ENCODE results near the gene MTHFD1L.
A peak's percentile ranks its signal among the peaks of the same experiment; 100 is the strongest.
"Not testable (repeated sequence)": the region's sequence is repeated elsewhere in the genome, so short reads cannot be mapped to it uniquely, and the experiment has no call there.

Gene MTHFD1L

GRCh38 chr6:151123641-151124040 lies 258.1 kb downstream of the MTHFD1L start:
- not testable (repeated sequence) for DNase-seq (ENCODE audit: low read depth, low spot score)

DNA sequence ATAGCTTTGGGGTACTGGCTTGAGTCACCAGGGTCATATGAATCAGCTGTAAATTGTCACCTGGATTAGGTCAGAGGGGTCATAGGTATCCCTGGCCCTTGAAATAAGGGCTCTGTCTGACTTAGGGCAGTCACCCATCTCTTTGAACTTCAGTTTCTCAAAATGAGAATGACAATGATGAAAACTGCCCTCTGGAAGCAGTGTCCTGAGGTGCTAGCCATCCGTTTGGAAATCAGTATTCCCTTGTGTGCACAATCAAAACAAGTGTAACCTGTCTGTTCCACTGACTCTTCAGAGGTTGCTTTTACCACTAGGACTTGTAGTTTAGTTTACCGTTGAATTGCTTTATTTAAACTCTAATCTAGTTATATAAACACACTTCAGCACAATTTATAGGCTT lies 259.7 kb downstream of the MTHFD1L start:
- not testable (repeated sequence) for H3K4me3 ChIP-seq (ENCODE audit: low read length); DNase-seq (ENCODE audit: low read depth, low spot score)

More at GRCh38 chr6:151123641-151124040, 258.1 kb downstream of the MTHFD1L start:
- not testable (repeated sequence) for H3K4me3 ChIP-seq (ENCODE audit: low read length)

GRCh38 chr6:151125651-151126416 lies 260.3 kb downstream of the MTHFD1L start:
- not testable (repeated sequence) for H3K4me3 ChIP-seq (ENCODE audit: low read length); DNase-seq (ENCODE audit: low read depth, low spot score)

GRCh38 chr6:151126417-151126724 lies 260.9 kb downstream of the MTHFD1L start:
- not testable (repeated sequence) for H3K4me3 ChIP-seq (ENCODE audit: low read length); DNase-seq (ENCODE audit: low read depth, low spot score)

DNA sequence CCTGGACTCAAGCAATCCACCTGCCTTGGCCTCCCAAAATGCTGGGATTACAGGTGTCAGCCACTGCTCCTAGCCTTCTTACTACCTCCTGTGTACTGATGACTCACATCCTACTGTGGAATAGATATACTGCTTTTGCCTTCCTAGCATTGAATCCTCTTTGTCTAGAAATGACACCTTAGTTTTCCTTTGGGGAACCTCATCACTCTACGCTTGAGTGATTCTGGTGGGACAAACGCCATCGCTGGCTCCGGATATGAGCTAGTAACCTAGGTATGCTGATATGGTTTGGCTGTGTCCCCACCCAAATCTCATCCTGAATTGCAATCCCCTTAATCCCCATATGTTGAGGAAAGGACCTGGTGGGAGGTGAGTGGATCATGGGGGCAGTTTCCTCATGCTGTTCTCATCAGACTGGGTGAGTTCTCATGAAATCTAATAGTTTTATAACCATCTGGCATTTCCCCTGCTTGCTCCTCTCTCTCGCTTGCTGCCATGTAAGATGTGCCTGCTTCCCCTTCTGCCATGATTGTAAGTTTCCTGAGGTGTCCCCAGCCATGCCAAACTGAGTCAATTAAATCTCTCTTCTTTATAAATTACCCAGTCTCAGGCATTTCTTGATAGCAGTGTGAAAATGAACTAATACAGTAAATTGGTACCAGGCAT lies 261.8 kb downstream of the MTHFD1L start:
- not testable (repeated sequence) for H3K4me3 ChIP-seq (ENCODE audit: low read length); DNase-seq (ENCODE audit: low read depth, low spot score)

DNA sequence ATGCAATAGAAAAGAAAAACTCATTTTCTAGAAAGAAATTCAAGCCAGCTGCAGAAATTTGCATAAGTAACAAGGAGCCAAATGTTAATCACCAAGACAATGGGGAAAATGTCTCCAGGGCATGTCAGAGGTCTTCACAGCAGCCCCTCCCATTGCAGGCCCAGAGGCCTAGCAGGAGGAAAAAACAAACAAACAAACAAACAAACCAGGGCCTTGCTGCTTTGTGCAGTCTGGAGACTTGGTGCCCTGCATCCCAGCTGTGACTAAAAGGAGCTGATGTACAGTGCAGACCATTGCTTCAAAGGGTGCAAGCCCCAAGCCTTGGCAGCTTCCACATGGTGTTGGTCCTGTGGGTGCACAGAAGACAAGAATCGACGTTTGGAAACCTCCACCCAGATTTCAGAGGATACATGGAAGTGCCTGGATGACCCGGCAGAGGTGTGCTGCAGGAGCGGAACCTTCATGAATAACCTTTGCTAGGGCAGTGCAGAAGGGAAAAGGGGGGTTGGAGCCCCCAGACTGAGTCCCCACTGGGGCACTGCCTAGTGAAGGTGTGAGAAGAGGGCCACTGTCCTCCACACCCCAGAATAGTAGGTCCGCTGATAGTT lies 263.4 kb downstream of the MTHFD1L start:
- no peak overlapping the region for H3K4me3 ChIP-seq (ENCODE audit: low read length)
- no peak for DNase-seq (ENCODE audit: low read depth, low spot score)

- no peak for DNase-seq (ENCODE audit: low read depth, low spot score)
- H3K4me3 ChIP-seq (ENCODE audit: low read length): no peak overlapping the region
Observed at GRCh38 chr6:151130329-151130728, 264.8 kb downstream of the MTHFD1L start.

DNA sequence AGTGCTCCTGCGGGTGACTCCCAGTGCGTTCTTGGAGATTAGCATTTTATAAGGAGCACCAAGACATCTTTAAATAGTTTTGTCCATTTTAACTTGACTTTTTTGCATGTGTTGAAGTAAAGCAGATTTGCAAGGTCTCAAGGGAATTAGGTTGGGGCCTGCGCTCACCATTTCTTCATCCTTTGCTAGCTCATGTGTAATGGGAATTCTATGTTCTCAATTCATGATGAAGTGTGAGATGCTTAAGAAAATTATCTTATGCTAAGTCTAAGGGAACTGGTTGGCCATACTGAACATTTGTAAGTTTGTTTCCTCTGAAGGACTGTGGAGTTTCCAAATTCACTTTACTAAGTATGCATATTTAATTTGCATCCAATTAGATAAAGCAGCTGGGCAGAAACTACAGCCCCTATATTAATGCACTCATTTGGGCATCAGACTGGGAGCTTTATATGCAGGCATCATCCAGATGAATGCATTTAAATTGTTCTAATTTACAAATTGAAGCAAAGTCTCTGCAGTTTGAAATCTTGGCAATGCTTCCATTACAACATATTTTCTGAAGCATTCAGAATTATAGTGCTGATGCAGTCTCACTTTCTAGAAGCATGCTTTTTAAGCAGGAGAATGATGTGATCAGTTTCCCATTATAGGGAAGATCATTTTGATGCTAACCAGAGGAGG lies 266.0 kb downstream of the MTHFD1L start:
- H3K4me3 ChIP-seq (ENCODE audit: low read length): no peak overlapping the region
- DNase-seq (ENCODE audit: low read depth, low spot score): no peak

DNA sequence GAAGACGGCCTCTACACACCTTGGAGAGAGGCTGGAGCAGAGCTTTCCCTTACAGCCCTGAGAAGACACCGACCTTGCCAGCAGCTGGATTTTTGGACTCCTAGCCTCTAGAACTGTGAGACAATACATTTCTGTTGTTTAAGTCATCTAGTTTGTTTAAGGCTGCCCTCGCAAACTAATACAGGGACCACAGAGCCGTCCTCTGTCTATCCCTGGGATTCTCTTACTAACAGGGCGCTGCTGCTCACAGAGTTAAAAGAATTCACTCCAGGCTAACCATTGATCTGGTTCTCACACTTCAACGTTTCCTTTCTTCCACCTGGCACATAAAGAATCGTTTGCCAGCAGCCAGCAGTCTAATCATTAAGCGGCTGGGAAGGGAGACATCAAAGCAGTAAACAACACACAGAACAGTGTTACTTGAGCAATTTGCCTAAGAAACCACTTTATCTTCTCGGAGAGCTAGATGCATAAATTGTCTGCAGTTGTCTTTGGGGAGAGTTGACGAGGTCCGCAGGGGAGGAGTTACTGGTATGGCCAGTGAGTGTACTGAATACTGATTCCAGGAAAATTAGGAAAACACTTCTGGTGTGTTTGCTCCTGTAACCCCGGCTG lies 270.7 kb downstream of the MTHFD1L start:
- DNase-seq (ENCODE audit: low read depth, low spot score): no peak
- no peak overlapping the region for H3K4me3 ChIP-seq (ENCODE audit: low read length)

DNA sequence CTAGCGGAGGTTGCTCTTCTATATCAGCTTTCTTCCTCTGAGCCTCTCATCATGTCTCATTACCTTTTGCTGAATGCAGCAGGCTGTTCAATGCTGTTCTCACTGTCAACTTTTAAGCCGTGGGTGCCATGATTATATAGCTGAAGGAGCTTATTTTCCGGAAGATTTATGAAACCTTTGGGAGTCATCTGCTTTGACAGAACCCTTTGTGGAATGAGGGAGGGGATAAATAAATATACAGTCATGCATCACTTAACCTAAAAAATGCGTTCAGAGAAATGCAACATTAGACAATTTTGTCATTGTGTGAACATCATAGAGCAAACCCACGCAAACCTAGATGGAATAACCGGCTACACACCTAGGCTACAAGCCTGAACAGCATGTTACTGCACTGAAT lies 272.0 kb downstream of the MTHFD1L start:
- H3K4me3 ChIP-seq (ENCODE audit: low read length): no peak overlapping the region
- no peak for DNase-seq (ENCODE audit: low read depth, low spot score)

GRCh38 chr6:151139524-151139923 lies 274.0 kb downstream of the MTHFD1L start:
- DNase-seq (ENCODE audit: low read depth, low spot score): no peak
- H3K4me3 ChIP-seq (ENCODE audit: low read length): no peak overlapping the region

DNA sequence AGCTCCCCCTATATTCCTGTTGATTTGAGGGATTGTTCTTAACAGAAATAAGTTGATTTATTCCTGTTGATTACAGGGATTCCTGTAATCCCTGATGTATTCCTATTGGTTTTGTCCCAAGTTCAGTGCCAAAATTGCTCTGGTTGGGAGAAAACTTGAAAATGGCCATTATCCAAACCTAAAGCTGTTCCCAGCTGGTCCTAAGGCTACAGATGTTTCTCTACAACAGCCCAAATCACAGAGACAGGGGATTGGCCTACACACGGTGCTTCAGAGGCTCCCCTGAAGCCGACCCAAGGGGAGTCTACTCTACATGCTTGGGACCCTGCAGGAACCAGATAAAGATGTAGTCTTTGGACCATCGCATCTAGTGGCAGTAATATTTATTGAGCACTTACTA lies 275.3 kb downstream of the MTHFD1L start:
- no peak for DNase-seq (ENCODE audit: low read depth, low spot score)
- no peak overlapping the region for H3K4me3 ChIP-seq (ENCODE audit: low read length)

GRCh38 chr6:151141685-151142084 lies 276.2 kb downstream of the MTHFD1L start:
- DNase-seq (ENCODE audit: low read depth, low spot score): no peak
- no peak overlapping the region for H3K4me3 ChIP-seq (ENCODE audit: low read length)

- peak; percentile 51 for DNase-seq (ENCODE audit: low read depth, low spot score)
- H3K4me3 ChIP-seq (ENCODE audit: low read length): no peak overlapping the region
Observed at GRCh38 chr6:151142676-151143075, 277.2 kb downstream of the MTHFD1L start.

- no peak overlapping the region for H3K4me3 ChIP-seq (ENCODE audit: low read length)
- DNase-seq (ENCODE audit: low read depth, low spot score): no peak
Observed at GRCh38 chr6:151143337-151143736, 277.8 kb downstream of the MTHFD1L start.

- H3K4me3 ChIP-seq (ENCODE audit: low read length): no peak overlapping the region
- DNase-seq (ENCODE audit: low read depth, low spot score): no peak
Observed at GRCh38 chr6:151143806-151144205, 278.3 kb downstream of the MTHFD1L start.

DNA sequence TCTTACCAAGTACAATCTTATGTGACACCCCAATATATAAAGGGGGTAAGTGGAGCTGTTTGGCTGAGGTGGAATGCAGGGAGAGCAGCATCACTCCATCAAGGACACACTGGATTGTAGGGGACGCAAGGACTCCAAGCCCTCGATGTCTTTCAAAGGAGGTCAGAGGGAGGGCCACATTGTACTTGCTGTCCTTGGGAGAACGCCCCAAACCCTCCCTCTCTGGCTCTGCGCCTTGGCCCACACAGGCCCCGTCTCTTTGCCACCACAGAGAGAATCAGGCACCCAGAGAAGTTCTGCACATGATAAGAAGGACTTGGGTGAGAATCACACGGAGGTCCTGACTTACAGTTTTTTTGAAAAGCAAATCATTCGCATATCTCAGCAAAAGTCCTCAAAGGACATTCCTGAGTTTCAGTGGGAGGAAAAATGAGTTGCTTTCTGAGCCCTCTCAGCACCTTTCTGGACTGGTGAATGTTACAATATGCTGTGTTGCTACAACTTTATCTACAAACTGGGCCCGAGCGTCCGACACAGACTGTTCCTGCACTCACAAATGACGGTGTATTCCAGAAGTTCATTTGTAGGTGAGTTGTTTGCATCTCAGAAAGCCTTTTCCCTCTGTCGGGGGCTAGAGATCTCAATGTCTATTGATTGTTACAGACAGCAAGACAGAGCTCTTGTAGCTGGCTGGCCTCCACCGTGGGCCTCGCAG lies 281.8 kb downstream of the MTHFD1L start:
- no peak overlapping the region for H3K4me3 ChIP-seq (ENCODE audit: low read length)
- DNase-seq (ENCODE audit: low read depth, low spot score): no peak

DNA sequence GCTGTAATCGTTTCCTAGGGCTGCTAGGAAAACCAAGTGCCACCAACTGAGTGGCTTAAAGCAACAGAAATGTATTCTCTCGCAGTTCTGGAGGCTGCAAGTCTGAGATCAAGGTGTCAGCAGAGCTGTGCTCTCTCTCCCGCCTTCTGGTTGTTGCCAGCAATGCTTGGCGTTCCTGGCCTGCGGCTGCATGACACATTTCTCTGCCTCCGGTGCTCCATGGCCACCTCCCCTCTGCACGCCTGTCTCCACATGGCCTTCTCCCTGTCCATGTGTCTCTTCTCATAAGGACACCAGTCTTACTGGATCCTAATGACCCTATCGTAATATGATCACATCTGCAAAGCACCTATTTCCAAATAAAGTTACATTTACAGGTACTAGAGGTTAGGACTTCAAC lies 282.6 kb downstream of the MTHFD1L start:
- DNase-seq (ENCODE audit: low read depth, low spot score): no peak

GRCh38 chr6:151149793-151150192 lies 284.3 kb downstream of the MTHFD1L start:
- no peak overlapping the region for H3K4me3 ChIP-seq (ENCODE audit: low read length)
- DNase-seq (ENCODE audit: low read depth, low spot score): no peak

More for the DNA sequence above, 282.6 kb downstream of the MTHFD1L start:
- no peak overlapping the region for H3K4me3 ChIP-seq (ENCODE audit: low read length)
